ENCODE measurements around the gene CIRBP. TPM values are rescaled to one million over a fixed set of nuclear protein-coding genes. Genes with fewer than 3 reads are reported as not detected.

Gene CIRBP
- total and polyA plus RNA-seq, 2 of the 13 experiments (the other 11 are each of a cell fraction or from before 2014, with no cell fraction given) = 133 to 140 TPM

DNA sequence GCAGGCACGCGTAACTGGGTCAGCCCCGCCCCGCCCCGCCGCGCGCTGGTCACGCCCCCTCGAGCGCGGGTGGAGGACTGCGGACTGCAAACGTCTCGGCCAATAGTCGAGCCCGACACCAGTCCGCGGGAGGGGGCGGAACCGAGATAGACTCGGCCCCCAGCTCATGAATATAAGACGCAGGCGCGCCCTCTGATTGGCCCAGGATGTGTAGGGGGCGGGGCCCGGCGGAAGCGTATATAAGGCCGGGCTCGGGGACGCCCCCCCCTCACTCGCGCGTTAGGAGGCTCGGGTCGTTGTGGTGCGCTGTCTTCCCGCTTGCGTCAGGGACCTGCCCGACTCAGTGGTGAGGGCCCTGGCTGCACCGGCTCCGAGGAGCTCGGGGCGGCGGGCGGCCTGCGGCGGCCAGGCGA is at the start of gene CIRBP (continued):
- TF ChIP-seq, protein P1, sequence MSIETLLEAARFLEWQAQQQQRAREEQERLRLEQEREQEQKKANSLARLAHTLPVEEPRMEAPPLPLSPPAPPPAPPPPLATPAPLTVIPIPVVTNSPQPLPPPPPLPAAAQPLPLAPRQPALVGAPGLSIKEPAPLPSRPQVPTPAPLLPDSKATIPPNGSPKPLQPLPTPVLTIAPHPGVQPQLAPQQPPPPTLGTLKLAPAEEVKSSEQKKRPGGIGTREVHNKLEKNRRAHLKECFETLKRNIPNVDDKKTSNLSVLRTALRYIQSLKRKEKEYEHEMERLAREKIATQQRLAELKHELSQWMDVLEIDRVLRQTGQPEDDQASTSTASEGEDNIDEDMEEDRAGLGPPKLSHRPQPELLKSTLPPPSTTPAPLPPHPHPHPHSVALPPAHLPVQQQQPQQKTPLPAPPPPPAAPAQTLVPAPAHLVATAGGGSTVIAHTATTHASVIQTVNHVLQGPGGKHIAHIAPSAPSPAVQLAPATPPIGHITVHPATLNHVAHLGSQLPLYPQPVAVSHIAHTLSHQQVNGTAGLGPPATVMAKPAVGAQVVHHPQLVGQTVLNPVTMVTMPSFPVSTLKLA (IDR thresholded peaks at IDR 0.05) = peak; percentile 48; the same call in 1 of the 2 replicates
- TF ChIP-seq, protein P2, sequence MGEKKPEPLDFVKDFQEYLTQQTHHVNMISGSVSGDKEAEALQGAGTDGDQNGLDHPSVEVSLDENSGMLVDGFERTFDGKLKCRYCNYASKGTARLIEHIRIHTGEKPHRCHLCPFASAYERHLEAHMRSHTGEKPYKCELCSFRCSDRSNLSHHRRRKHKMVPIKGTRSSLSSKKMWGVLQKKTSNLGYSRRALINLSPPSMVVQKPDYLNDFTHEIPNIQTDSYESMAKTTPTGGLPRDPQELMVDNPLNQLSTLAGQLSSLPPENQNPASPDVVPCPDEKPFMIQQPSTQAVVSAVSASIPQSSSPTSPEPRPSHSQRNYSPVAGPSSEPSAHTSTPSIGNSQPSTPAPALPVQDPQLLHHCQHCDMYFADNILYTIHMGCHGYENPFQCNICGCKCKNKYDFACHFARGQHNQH (CRISPR knock-in tag; IDR thresholded peaks at IDR 0.05) = no peak
- TF ChIP-seq ZNF501 (CRISPR knock-in tag; IDR thresholded peaks at IDR 0.05) = no peak
- TF ChIP-seq, protein P3, sequence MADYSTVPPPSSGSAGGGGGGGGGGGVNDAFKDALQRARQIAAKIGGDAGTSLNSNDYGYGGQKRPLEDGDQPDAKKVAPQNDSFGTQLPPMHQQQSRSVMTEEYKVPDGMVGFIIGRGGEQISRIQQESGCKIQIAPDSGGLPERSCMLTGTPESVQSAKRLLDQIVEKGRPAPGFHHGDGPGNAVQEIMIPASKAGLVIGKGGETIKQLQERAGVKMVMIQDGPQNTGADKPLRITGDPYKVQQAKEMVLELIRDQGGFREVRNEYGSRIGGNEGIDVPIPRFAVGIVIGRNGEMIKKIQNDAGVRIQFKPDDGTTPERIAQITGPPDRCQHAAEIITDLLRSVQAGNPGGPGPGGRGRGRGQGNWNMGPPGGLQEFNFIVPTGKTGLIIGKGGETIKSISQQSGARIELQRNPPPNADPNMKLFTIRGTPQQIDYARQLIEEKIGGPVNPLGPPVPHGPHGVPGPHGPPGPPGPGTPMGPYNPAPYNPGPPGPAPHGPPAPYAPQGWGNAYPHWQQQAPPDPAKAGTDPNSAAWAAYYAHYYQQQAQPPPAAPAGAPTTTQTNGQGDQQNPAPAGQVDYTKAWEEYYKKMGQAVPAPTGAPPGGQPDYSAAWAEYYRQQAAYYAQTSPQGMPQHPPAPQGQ (CRISPR knock-in tag; IDR thresholded peaks at IDR 0.05; ENCODE audit: borderline replicate concordance) = no peak
- TF ChIP-seq, protein P4, sequence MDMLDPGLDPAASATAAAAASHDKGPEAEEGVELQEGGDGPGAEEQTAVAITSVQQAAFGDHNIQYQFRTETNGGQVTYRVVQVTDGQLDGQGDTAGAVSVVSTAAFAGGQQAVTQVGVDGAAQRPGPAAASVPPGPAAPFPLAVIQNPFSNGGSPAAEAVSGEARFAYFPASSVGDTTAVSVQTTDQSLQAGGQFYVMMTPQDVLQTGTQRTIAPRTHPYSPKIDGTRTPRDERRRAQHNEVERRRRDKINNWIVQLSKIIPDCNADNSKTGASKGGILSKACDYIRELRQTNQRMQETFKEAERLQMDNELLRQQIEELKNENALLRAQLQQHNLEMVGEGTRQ (IDR thresholded peaks at IDR 0.05; ENCODE audit: low read depth, low read length) = no peak
- TF ChIP-seq, protein P4 (CRISPR knock-in tag; IDR thresholded peaks at IDR 0.05; ENCODE audit: borderline replicate concordance) = no peak
- TF ChIP-seq FOXP1 (IDR thresholded peaks at IDR 0.05) = no peak
- no peak for TF ChIP-seq FOXP1 (CRISPR knock-in tag; IDR thresholded peaks at IDR 0.05)
- no peak for TF ChIP-seq CBFB (CRISPR knock-in tag; IDR thresholded peaks at IDR 0.05)
- no peak for TF ChIP-seq CREM (IDR thresholded peaks at IDR 0.05)
- TF ChIP-seq CREM (CRISPR knock-in tag; IDR thresholded peaks at IDR 0.05) = no peak
- no peak for TF ChIP-seq ZNF224 (CRISPR knock-in tag; IDR thresholded peaks at IDR 0.05)
- TF ChIP-seq ZNF720 (CRISPR knock-in tag; IDR thresholded peaks at IDR 0.05) = no peak
- TF ChIP-seq ZNF569 (CRISPR knock-in tag; IDR thresholded peaks at IDR 0.05; ENCODE audit: borderline replicate concordance) = no peak
- TF ChIP-seq NR2F1 (CRISPR knock-in tag; IDR thresholded peaks at IDR 0.05) = no peak
- TF ChIP-seq MAZ (IDR thresholded peaks at IDR 0.05; ENCODE audit: borderline replicate concordance, low read depth, low read length) = peak; percentile 90; the same call in 1 of the 2 replicates
- peak; percentile 88 for TF ChIP-seq MAZ (CRISPR knock-in tag; IDR thresholded peaks at IDR 0.05; ENCODE audit: low read depth)
- no peak for TF ChIP-seq GLI4 (CRISPR knock-in tag; IDR thresholded peaks at IDR 0.05; ENCODE audit: borderline replicate concordance)
- TF ChIP-seq, protein P5, sequence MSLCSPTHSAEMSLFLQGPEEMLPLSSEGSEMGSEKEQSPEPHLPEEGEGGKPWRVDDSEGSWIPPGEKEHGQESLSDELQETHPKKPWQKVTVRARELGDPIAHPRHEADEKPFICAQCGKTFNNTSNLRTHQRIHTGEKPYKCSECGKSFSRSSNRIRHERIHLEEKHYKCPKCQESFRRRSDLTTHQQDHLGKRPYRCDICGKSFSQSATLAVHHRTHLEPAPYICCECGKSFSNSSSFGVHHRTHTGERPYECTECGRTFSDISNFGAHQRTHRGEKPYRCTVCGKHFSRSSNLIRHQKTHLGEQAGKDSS (CRISPR knock-in tag; IDR thresholded peaks at IDR 0.05; ENCODE audit: borderline replicate concordance, low read depth) = no peak; the same call in 1 of the 2 replicates
- TF ChIP-seq HES4 (CRISPR knock-in tag; IDR thresholded peaks at IDR 0.05; ENCODE audit: borderline replicate concordance) = 0 out of 2 replicates have a peak, but pooled peaks have one; percentile 3

Data from HepG2 (cell line).